Left colon (tissue), 2 donors: ENCODE results near the gene PIP5K1C. TPM values are rescaled to one million over a fixed set of nuclear protein-coding genes. Genes with fewer than 3 reads are reported as not detected.

Experiments
- ATAC-seq: fragments of 200-7000 bp; cut with Tn5 transposase; one replicate; pipeline ENCODE4 v1.9.1; 2020; ENCODE audit warnings: mild to moderate bottlenecking, moderate library complexity
- DNase-seq, 2 donors: peaks; one replicate each; pipeline ENCODE4 v3.0.0-alpha.2; 2020
- intact Hi-C, 2 donors: fragments of 100-400 bp; cut with DNase I in 1 of 2; cut with micrococcal nuclease in 1 of 2; formaldehyde crosslinking; loops; one replicate each; pipeline versions ENCODE4 v1.11.2 to v1.14.0; 2022; cut with DNase I, micrococcal nuclease
- total RNA-seq, 2 donors: library from RNA; stranded (reverse); fragmentation: NEBNext Ultra II Directional; extraction: Animal tissue kit (Norgen Biotek cat#: 25700); gene quantifications; one replicate each; pipeline ENCODE4 v1.2.1, GENCODE V29; 2021
- donor health status: DM: no; HTN: no; CAD: no.
- donor health status: DM: yes; HTN: yes; CAD: no.

The PIP5K1C gene
- total RNA-seq, 2 donors from 2014 or later = 25.1 to 33.1 TPM

- no peak for ATAC-seq
- no peak for DNase-seq
- intact Hi-C loops = no loop called here
These were observed 90.2 kb downstream of the PIP5K1C start for GRCh38 chr19:3609779-3610719.

- DNase-seq (no peak), ATAC-seq (no peak)
- intact Hi-C loops = no loop called here
These were observed 91.4 kb downstream of the PIP5K1C start for GRCh38 chr19:3608750-3609322.

DNA sequence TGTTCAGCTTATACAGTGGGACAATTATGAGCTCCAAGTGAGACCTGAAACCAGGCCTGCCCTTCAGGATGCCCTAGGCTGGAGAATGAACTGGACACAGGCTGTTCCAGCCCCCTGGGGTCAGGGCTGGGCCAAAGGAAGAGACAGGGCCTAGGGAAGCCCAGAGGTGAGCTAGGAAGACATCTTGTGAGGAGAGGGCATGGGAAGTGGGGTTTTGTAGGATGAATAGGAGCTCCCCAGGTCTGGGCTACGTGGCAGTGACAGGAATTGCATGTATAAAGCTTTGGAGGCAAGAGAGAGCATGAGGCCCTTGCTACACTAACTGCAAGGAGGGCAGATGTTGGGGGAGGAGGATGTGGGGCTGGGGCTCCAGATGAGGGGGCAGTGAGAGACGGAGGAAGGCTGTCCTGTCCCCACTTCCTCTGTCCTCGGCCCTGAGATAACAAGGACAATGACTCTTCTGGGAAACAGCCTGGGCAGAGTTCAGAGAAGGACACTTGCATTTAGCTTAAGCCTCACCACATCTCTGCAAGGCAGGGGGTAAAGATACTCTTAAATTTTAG is 92.1 kb downstream of the PIP5K1C start:
- no peak for DNase-seq
- ATAC-seq = no peak
- intact Hi-C loops = no loop called here

- DNase-seq (no peak), ATAC-seq (peak; percentile 10)
- intact Hi-C loops = no loop called here
These were observed 92.8 kb downstream of the PIP5K1C start for GRCh38 chr19:3607303-3608078.

GRCh38 chr19:3606690-3607289 is 93.5 kb downstream of the PIP5K1C start, which contains the start of gene TBXA2R:
Gene TBXA2R, minus strand, starts transcription at chr19:3606875. Its CDS starts 6,241 bp downstream, at chr19:3600634.
- peak; percentile 48 for ATAC-seq
- intact Hi-C loops = no loop called here
- peak; percentile 59 to 75 for DNase-seq

GRCh38 chr19:3606174-3606689 is 94.0 kb downstream of the PIP5K1C start:
- intact Hi-C loops = no loop called here
- DNase-seq (peak; percentile 71 to 83), ATAC-seq (peak; percentile 96)

GRCh38 chr19:3605770-3606169 is 94.5 kb downstream of the PIP5K1C start:
- intact Hi-C loops = no loop called here
- no peak for DNase-seq
- peak; percentile 24 for ATAC-seq

- intact Hi-C loops = no loop called here
- DNase-seq (no peak), ATAC-seq (no peak)
These were observed 94.9 kb downstream of the PIP5K1C start for GRCh38 chr19:3605361-3605760.

DNA sequence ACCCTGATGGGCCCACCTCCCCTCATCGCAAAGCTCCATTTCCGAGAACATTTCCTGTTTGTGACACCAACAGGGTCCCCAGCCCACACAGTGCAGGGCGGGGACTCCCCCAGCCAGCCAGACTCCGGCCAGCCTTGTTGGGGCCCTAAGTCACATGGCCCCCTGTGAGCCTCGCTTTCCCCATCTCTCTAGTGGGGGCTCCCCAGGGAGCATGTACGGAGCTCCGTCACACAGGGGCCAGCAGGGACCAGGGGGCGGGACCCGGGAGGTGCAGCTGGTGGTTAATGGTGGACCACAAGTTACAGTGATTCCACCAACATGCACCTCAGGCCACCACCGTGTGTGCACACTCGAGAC is 95.3 kb downstream of the PIP5K1C start:
- intact Hi-C loops = no loop called here
- DNase-seq = no peak
- no peak for ATAC-seq

DNA sequence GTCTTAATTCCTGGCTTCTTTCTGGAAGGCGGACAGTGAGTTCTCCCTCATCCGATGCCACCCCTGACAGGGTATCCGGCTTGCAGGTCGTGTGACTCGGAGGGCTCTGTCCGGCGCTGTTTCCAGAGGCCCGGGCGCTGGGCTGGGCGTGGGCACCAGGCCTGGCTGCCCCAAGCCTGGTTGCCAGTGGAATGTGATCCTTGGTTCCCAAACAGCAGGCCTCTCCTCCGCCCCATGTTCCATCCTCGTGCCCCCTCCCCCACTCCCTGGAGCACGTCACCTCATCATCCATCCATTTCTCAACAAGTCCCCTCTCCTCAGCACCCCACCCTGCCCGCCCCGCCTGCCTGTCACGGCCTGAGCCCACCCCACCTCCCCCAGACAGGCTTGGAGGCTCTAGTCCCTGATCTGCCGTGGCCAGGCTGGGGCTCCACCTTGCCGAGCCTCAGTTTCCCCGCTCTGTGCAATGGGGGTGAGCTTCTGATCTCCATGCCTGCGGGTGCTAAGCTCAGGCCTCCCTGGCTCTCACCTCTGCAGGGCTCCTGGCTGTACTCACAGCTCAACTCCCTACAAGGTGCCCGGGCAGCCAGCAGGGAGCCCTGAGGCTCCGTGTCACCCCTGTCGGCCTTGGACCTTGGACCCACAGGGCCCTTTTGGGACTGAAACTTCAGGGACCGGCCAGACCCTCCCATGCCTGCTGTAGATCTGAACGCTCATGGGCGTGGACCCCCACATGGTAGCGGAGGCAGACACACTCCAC is 95.9 kb downstream of the PIP5K1C start:
- DNase-seq = no peak
- no peak for ATAC-seq
- intact Hi-C loops = no loop called here

GRCh38 chr19:3603121-3603811 is 97.0 kb downstream of the PIP5K1C start:
- intact Hi-C loops = no loop called here
- DNase-seq (no peak), ATAC-seq (no peak)

GRCh38 chr19:3601021-3601420 is 99.2 kb downstream of the PIP5K1C start:
- ATAC-seq (no peak), DNase-seq (no peak)
- intact Hi-C loops = no loop called here

DNA sequence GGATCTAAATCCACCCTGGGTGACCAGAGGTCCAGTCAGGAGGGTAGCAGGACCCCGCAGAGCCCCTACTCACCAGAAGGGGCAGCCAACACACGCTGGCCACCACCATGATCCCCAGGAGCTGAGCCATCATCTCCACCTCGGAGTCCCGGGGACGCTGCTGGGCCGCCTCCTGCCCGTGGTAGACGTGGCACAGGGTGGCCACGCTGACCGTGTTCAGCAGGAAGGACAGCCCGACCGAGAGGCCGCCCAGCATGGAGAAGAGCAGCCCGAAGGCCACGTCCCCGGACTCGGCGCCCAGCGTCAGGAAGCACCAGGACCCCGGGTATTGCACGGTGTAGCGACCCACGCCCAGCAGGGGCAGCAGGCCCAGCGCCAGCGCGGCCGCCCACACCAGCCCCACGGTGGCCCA is 100.5 kb downstream of the PIP5K1C start:
- intact Hi-C loops = no loop called here
- ATAC-seq = no peak
- no peak for DNase-seq

- intact Hi-C loops = no loop called here
- no peak for DNase-seq
- no peak for ATAC-seq
These were observed 104.7 kb downstream of the PIP5K1C start for GRCh38 chr19:3595521-3596061.

DNA sequence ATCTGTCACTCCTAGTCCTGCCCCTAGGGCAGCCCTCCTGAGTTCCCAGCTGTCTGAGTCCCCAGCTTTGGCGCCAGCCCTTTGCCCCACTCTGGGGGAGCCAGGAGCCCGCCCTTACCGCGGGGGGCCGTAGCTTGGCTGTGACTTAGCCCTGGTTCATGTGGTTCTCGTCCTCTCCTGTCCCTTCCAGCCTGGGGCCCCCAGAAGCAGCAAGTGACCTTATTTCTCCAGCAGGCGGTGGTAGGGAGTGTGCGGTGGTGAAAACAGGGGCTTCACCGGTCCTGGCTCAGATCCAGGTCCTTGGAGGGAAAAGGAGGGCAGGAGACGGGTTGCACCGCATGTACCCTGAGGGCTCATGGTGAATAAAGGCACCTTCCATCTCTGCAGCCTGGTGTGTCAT is 107.1 kb downstream of the PIP5K1C start:
- intact Hi-C loops = no loop called here
- DNase-seq = no peak
- no peak for ATAC-seq

DNA sequence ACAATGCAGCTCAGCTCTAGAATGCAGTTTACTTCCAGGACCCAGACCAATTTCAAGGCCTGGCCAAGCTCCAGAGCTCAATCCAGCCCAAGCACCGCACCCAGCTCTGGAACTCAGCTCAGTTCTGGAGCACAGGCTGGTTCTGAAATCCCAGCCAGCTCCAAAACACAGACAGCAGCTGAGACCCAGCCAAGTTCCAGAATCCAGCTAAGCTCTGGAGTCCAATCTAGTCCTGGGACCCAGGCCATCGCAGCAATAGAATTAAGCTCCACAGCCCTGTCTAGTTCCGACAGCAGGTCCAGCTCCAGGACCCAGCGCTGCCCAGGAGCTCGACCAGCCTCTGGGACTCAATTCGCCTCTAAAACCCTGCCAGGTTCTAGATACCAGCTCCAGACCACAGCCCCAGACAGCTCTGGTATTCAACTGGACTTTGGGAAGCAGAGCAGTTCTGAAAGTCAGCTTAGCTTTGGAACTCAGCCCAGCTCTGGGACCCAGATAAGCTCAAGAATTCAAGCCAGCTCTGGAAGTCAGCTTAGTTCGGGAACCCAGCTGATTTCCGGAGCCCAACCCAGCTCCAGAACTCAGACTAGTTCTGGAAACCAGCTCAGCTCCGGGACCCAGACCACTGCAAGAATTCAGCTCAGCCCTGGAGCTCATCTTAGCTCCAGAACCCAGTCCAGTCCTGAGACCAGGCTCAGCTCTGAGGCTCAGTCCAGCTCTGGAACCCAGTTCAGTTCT is 108.2 kb downstream of the PIP5K1C start:
- no peak for ATAC-seq
- DNase-seq = no peak
- intact Hi-C loops = no loop called here
